GM19239 (cell line): ENCODE data around the gene OR4N2.
"Not testable (repeated sequence)": the region's sequence is repeated elsewhere in the genome, so short reads cannot be mapped to it uniquely, and the experiment has no call there.

Experiments used
- DNase-seq: peaks from one replicate; pipeline ENCODE4 v3.0.0; 2011; ENCODE audit warnings: low spot score; ENCODE audit not compliant: insufficient read length
- FAIRE-seq: peaks from 2 replicates; lab custom pipeline; 2011; peaks lifted over from hg19 to GRCh38; lab: Jason Lieb, UNC

The OR4N2 gene

DNA sequence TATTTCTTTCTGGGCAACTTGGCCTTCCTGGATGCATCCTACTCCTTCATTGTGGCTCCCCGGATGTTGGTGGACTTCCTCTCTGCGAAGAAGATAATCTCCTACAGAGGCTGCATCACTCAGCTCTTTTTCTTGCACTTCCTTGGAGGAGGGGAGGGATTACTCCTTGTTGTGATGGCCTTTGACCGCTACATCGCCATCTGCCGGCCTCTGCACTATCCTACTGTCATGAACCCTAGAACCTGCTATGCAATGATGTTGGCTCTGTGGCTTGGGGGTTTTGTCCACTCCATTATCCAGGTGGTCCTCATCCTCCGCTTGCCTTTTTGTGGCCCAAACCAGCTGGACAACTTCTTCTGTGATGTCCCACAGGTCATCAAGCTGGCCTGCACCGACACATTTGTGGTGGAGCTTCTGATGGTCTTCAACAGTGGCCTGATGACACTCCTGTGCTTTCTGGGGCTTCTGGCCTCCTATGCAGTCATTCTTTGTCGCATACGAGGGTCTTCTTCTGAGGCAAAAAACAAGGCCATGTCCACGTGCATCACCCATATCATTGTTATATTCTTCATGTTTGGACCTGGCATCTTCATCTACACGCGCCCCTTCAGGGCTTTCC lies 24.2 kb downstream of the OR4N2 start:
- not testable (repeated sequence) for DNase-seq, FAIRE-seq

DNA sequence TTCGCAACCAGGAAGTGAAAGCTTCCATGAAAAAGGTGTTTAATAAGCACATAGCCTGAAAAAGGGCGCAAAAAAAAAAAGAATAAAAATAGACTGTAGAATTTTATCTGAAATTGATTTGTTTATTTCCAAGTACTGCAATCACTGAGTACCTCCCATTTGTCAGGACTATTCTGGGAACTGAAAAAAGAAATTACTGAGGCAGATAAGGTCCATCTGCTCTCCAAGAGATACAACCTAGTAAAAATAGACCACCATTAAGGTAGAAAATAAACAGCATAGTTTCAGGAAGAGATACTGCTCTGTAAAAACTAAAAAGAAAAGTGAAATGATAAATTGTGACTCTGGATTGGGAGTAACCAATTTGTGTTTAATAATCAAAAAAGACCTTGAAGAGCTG lies 24.7 kb downstream of the OR4N2 start:
- FAIRE-seq (no peak), DNase-seq (no peak)

DNA sequence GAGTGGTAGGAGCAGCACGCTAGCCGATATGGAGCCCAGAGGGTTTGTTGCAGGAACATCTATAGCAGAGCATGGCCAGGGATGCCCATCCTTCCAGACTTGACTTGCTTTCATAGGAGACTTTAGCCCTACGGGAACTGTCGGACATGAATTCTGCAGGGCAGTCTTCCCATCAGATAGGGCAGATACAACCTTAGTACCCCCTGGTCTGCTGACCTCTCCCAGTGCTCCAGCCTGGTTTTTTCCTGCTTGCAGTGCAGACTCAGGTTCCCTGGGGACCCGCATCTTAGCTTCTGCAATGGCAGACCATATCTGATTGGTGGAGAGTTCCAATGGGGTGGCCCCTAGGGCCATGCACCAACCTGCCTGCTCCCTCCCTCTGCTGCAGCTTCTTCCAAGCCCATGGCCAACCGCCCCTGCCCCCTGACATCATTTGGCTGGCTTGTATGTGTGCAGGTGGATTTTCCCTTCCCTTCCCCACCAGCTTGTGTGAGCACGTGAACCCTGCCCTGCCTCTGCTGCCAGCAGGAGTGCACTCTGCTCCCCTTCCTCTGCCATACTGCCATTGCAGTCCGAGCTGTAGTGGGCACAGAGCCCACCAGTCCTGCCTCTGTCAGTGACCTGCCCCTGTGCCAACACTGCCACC lies 30.8 kb downstream of the OR4N2 start:
- not testable (repeated sequence) for FAIRE-seq, DNase-seq

DNA sequence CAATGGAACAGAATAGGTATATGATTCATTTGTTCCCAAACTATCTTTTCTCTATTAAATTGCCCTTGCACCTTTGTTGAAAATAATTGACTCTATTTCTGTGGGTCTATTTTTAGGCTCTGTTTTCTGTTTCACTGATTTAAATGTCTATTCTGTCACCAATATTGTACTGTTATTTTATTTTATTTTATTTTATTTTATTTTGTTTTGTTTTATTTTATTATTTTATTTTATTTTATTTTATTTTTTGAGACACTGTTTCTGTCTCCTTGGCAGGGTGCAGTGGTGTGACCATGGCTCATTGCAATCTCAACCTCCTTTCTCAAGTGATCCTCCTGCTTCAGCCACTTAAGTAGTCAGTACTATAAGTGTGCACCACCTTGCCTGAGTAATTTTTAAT lies 34.9 kb downstream of the OR4N2 start:
- FAIRE-seq, result no peak
- DNase-seq, result no peak

DNA sequence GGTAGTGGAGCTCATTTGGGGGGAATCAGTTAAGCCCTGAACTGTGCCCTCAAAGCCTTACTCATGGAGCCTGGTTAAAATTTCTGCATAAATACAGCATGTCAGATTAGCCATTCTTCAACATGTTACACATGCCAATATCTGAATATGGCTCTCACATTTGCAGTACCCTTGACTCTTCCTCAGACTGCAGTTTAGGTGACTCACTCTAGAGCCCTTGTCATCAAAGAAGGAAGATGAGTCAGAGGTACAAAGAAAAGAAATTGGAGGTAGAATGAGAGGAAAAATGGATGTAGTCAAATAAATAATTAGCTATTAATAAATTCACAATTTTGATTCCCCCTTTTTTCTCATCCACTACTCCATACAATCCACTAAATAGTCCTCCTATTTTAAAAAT lies 47.8 kb downstream of the OR4N2 start:
- no peak for FAIRE-seq
- no peak for DNase-seq

DNA sequence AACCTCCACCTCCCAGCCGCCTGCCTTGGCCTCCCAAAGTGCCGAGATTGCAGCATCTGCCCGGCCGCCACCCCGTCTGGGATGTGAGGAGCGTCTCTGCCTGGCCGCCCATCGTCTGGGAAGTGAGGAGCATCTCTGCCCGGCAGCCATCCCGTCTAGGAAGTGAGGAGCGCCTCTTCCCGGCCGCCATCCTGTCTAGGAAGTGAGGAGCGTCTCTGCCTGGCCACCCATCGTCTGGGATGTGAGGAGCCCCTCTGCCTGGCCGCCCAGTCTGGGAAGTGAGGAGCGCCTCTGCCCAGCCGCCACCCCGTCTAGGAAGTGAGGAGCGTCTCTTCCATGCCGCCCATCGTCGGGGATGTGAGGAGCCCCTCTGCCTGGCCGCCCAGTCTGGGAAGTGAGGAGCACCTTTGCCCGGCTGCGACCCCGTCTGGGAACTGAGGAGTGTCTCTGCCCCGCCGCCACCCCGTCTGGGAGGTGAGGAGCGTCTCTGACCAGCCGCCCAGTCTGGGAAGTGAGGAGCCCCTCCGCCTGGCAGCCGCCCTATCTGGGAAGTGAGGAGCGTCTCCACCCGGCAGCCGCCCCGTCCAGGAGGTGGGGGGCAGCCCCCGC lies 62.6 kb downstream of the OR4N2 start:
- DNase-seq, FAIRE-seq: not testable (repeated sequence)

DNA sequence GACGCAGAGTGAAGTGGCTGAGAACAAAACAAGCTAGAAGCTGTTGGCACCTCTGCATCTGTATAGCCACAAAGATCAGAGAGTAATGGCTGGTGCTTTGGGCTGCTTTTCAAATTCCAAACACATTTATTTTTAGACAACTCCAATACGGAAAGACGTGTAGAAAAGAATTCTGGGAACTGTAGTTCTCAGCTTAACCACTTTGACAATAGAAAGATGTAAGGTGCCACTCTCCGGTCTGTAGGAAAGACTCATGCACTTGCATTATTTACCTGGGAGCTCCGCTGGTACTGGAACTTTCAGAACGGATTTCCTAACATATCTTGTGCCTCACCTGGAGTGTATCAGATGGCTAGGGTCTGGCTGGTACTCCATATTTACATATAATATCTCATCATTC lies 69.6 kb downstream of the OR4N2 start:
- no peak for DNase-seq
- FAIRE-seq, result no peak

DNA sequence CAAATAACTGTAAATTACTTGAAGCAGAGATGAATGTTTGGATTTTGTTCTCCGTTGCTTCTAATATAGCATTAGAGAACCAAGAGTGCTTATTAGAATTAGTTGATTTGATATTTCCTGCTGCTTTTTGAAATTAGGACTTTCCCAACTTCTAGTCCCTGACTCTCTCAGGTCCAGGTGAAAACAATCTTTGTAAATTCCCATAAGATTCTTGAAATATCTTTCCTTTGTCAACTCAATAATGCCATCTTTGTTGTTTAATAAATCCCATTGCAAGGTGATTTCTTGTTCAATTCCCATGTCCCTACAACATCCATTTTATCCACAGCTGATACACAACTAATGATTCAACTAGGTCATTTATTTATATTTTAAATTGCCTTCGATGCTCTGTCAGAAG lies 71.3 kb downstream of the OR4N2 start, which contains the start of gene OR4K2:
Gene OR4K2 (plus strand): TSS at position 301 of the 400 bp plus-strand sequence. CDS start 1,126 bp downstream, outside the sequence.
- FAIRE-seq, result no peak
- DNase-seq, result no peak

DNA sequence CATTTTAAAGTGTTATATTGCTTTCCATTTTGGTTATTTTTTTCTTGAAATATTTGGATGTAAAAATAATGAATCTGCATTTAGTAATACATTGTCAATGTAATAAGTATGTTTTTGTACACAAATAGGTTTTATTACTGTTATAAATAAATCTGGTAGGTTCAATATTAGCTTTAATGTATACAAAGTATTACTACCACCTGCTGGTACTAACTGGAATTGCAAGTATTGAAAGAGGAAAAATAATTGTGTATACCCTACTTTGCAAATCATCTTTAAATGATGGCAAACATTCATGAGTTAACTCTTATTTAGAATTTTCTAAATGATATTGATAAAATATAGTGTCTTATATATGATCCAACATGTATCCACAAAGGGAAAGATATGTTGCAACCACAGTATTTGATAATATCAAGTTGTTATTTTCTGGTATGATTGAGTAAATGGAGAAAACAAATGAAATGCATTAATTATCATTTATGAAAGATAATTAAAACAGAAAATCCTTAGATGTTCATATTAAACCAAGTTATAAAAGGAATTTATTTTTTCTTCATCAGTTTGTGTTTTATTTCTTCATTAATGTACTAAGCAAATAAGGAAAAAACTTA lies 74.6 kb downstream of the OR4N2 start:
- DNase-seq, result no peak
- FAIRE-seq, result no peak
